Skeletal muscle satellite cell (primary cell): Measurements from ENCODE around the gene LILRB4. TPM values are rescaled to one million over a fixed set of nuclear protein-coding genes. Genes with fewer than 3 reads are reported as not detected.
"Not testable (repeated sequence)": the region's sequence is repeated elsewhere in the genome, so short reads cannot be mapped to it uniquely, and the experiment has no call there.

Experiments used
- H3K27me3 ChIP-seq: 2 replicates; pipeline ENCODE4 v1.7.0; 2013; ENCODE audit warnings: low read length; ENCODE audit not compliant: control insufficient read depth, insufficient read depth
- H3K36me3 ChIP-seq: 2 replicates; pipeline ENCODE4 v1.7.0; 2013; ENCODE audit warnings: mild to moderate bottlenecking, control low read depth, low read length; ENCODE audit not compliant: insufficient read depth
- H3K4me1 ChIP-seq: 2 replicates; pipeline ENCODE4 v1.7.0; 2013; ENCODE audit warnings: low read length; ENCODE audit not compliant: control insufficient read depth, insufficient read depth
- H3K4me2 ChIP-seq: 2 replicates; pipeline ENCODE4 v1.7.0; 2013; ENCODE audit warnings: mild to moderate bottlenecking, low read length
- H3K4me3 ChIP-seq: 2 replicates; pipeline ENCODE4 v1.7.0; 2013; ENCODE audit warnings: low read length
- H3K9ac ChIP-seq: 2 replicates; pipeline ENCODE4 v1.7.0; 2013; ENCODE audit warnings: mild to moderate bottlenecking, low read depth, low read length, moderate library complexity
- H3K9me3 ChIP-seq: replicated peaks from 2 replicates; pipeline ENCODE4 v1.7.0; 2013; ENCODE audit warnings: mild to moderate bottlenecking, control low read depth, low read length
- small RNA-seq: library from RNA; depleted of rRNA; stranded (forward); fragments of <200 nt; gene quantifications from one replicate; pipeline ENCODE3, GENCODE V24; 2012

The LILRB4 gene

DNA sequence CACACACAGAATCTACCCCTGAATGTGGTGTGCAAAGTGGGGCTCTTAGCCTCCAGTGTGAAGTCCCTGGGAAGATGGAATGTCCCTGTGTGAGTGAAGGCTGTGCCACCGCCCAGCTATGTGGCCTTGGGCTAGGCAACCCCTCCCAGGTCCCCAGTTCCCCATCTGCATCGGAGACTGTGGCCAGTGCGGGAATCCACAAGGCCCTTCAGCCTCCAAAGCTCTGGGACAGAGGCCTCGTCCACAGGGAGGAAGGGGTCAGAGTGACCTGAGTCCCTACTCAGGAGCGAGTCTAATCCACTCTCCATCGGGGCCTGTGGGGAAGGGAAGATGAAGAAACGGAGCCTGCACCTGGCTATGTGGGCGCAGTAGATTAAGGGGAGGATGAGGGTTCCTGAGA lies 42.1 kb downstream of the LILRB4 start:
- Histone ChIP-seq H3K27me3 (no peaks in the 10 kb centered on the region), H3K4me3 (no peak overlapping the region), H3K36me3 (no peaks in the 10 kb centered on the region), H3K4me1 (no peaks in the 10 kb centered on the region), H3K9me3 (peaks cover 16% of the 10 kb centered on the region), H3K4me2 (no peak overlapping the region), H3K9ac (no peak overlapping the region)

DNA sequence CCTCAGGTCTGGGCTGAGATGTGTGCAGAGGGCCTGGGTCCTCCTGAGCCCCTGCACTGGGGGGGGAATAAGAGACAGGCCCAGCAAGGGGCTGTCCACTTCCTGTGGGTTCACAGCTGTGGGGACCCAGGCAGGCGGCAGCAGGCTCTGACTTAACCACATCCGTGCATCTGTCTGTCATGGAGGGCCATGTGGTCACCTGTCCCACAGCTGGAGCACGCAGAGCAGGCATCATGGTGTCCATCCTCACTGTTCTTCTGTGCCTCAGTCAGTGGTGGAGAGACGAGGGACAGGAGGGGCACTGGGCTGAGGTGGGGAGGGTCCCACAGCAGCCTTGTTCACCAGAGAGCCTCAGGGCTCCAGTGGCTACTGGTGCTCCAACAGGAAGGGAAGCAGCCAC lies 45.2 kb downstream of the LILRB4 start:
- no peaks in the 10 kb centered on the region for H3K27me3 ChIP-seq
- H3K4me3 ChIP-seq: no peak overlapping the region
- H3K9me3 ChIP-seq: peaks cover 16% of the 10 kb centered on the region
- no peaks in the 10 kb centered on the region for H3K36me3 ChIP-seq
- no peak overlapping the region for H3K4me2 ChIP-seq
- H3K4me1 ChIP-seq: no peaks in the 10 kb centered on the region
- H3K9ac ChIP-seq: no peak overlapping the region

DNA sequence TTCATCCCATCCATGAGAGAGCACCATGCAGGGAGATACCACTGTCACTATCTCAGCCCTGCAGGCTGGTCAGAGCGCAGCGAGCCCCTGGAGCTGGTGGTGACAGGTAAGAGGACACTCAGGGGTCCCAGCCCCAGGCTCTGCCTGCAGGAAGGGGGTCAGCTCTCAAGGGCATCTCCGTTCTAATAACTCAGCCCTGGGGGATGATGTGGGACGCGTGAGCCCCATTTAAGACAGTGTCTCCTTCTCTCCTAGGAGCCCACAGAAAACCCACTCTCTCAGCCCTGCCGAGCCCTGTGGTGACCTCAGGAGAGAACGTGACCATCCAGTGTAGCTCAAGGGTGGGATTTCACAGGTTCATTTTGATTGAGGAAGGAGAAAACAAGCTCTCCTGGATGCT lies 46.0 kb downstream of the LILRB4 start:
- no peaks in the 10 kb centered on the region for H3K4me1 ChIP-seq
- no peak overlapping the region for H3K9ac ChIP-seq
- peaks cover 14% of the 10 kb centered on the region for H3K9me3 ChIP-seq
- no peak overlapping the region for H3K4me2 ChIP-seq
- no peak overlapping the region for H3K4me3 ChIP-seq
- no peaks in the 10 kb centered on the region for H3K36me3 ChIP-seq
- no peaks in the 10 kb centered on the region for H3K27me3 ChIP-seq

DNA sequence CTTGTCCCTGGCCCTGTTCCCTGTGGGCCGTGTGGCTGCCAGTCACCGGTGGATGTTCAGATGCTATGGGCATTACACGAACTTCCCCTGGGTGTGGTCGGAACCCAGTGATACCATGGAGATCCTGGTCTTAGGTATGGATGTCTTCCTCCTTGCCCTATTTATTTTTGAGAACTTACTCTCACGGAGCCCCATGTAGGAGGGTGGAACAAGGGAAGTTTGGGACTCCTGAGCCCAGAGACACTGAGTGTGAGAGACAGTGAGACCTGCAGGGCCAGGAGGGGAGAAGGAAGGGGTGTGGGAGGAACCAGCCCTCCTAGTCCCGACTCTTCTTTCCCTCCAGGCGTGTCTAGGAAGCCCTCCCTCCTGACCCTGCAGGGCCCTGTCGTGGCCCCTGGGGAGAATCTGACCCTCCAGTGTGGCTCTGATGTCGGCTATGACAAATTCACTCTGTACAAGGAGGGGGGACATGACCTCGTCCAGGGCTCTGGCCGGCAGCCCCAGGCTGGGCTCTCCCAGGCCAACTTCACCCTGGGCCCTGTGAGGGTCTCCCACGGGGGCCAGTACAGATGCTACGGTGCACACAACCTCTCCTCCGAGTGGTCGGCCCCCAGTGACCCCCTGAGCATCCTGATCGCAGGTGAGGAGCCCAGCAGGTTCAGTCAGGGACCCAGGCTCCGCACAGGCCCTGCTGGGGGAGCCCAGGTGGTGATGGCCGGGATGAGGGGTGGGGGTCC lies 46.6 kb downstream of the LILRB4 start:
- peaks cover 13% of the 10 kb centered on the region for H3K9me3 ChIP-seq
- H3K4me1 ChIP-seq: no peaks in the 10 kb centered on the region
- no peak overlapping the region for H3K4me3 ChIP-seq
- H3K36me3 ChIP-seq: no peaks in the 10 kb centered on the region
- no peak overlapping the region for H3K4me2 ChIP-seq
- no peak overlapping the region for H3K9ac ChIP-seq
- no peaks in the 10 kb centered on the region for H3K27me3 ChIP-seq

DNA sequence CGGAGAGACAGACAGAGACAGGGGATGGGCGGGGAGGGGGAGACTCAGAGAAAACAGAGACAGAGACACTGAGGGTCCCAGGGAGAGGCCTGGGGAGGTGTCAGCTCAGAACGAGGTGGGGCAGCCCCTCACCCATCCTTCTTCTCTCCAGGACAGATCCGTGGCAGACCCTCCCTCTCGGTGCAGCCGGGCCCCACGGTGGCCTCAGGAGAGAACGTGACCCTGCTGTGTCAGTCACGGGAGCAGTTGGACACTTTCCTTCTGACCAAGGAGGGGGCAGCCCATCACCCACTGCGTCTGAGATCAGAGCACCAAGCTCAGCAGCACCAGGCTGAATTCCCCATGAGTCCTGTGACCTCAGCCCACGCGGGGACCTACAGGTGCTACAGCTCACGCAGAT lies 47.2 kb downstream of the LILRB4 start:
- H3K4me1 ChIP-seq, H3K27me3 ChIP-seq, H3K36me3 ChIP-seq, H3K9ac ChIP-seq, H3K4me3 ChIP-seq, H3K9me3 ChIP-seq, H3K4me2 ChIP-seq: not testable (repeated sequence)

Small RNA genes lying within 50 kb of the gene (small RNA-seq; reads per million reads assigned to genes)
- gene AC245036.3 (not detected), gene AC245128.2 (not detected), gene MIR8061 (not detected)
